ENCODE data around the gene STEAP1B. TPM values are rescaled to one million over a fixed set of nuclear protein-coding genes. Genes with fewer than 3 reads are reported as not detected.
"Not testable (repeated sequence)": the region's sequence is repeated elsewhere in the genome, so short reads cannot be mapped to it uniquely, and the experiment has no call there.

STEAP1B gene
- total and polyA plus RNA-seq, 2 experiments from 2014 or later, result 0.16 TPM; not detected in 1

DNA sequence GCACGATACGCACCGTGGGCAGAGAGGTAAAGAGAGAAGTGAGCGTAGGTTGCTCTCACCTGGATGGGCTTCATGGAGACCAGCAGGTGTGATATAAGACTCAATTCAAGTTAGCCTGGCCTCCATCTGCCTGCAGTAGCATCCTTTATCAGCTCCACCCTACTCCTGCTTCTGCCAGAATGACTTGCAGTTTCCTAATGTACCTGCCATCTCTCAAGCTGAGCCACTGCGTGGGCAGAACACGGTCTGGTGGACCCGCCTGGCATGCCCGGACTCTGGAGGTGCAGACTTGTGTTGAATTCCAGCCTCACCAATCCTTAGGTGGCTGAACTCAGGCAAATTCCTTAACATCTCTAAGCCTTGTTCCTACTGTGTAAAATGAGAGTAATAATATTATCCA lies 64.3 kb downstream of the STEAP1B start:
- H3K9me3 ChIP-seq (ENCODE audit: low read depth), result no peaks in the 10 kb centered on the region
- H3K4me1 ChIP-seq (ENCODE audit: insufficient read depth), result peaks cover 5% of the 10 kb centered on the region
- no peaks in the 10 kb centered on the region for H4K20me1 ChIP-seq (ENCODE audit: insufficient read depth, poor library complexity, severe bottlenecking)
- no peak overlapping the region for H2AFZ ChIP-seq
- no peak overlapping the region for H3K4me3 ChIP-seq
- no peaks in the 10 kb centered on the region for H3K36me3 ChIP-seq (replicated peaks; ENCODE audit: insufficient read depth, low read depth)
- TF ChIP-seq, protein P1, sequence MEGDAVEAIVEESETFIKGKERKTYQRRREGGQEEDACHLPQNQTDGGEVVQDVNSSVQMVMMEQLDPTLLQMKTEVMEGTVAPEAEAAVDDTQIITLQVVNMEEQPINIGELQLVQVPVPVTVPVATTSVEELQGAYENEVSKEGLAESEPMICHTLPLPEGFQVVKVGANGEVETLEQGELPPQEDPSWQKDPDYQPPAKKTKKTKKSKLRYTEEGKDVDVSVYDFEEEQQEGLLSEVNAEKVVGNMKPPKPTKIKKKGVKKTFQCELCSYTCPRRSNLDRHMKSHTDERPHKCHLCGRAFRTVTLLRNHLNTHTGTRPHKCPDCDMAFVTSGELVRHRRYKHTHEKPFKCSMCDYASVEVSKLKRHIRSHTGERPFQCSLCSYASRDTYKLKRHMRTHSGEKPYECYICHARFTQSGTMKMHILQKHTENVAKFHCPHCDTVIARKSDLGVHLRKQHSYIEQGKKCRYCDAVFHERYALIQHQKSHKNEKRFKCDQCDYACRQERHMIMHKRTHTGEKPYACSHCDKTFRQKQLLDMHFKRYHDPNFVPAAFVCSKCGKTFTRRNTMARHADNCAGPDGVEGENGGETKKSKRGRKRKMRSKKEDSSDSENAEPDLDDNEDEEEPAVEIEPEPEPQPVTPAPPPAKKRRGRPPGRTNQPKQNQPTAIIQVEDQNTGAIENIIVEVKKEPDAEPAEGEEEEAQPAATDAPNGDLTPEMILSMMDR (IDR thresholded peaks at IDR 0.05; ENCODE audit: poor library complexity), result no peak
- TF ChIP-seq EZH2phosphoT487 (IDR thresholded peaks at IDR 0.05; ENCODE audit: low read depth, severe bottlenecking, unreplicated experiment) (no peak), EZH2 (IDR thresholded peaks at IDR 0.05; ENCODE audit: borderline replicate concordance) (no peak)
- DNase-seq (ENCODE audit: low spot score), result no peak
- 96% methylated on average over 8 of the region's 8 CpGs for WGBS (ENCODE audit: low lambda C conversion rate, missing lambda C conversion rate)
- no peaks in the 10 kb centered on the region for H3K79me2 ChIP-seq
- no peak overlapping the region for H3K27ac ChIP-seq
- no peaks in the 10 kb centered on the region for H3K27me3 ChIP-seq
- H3K4me2 ChIP-seq, result no peak overlapping the region
- H3K9me2 ChIP-seq (replicated peaks; ENCODE audit: insufficient read depth), result no peaks in the 10 kb centered on the region

DNA sequence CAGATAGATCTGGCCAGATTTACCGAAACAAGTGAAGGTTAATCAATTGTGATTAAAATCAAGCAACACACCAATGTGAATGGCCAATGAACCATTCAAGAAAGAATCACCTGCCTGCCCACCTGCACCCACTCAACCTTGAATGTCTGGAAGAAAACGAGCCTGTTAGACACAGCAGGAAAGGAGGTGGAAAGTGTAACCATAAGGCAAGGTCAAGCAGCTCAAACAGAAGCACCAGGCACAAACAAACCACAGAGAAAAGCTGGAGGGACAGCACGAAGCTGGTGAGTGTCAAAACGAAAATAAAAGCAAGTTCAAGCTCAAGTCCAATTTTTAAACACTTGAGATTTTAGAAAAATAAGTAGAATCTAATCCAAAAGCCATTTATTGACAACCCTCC lies 64.9 kb downstream of the STEAP1B start:
- TF ChIP-seq EZH2phosphoT487 (IDR thresholded peaks at IDR 0.05; ENCODE audit: low read depth, severe bottlenecking, unreplicated experiment), result no peak
- no peak for TF ChIP-seq EZH2 (IDR thresholded peaks at IDR 0.05; ENCODE audit: borderline replicate concordance)
- TF ChIP-seq, protein P1 (IDR thresholded peaks at IDR 0.05; ENCODE audit: poor library complexity), result no peak
- no peak overlapping the region for H2AFZ ChIP-seq
- H3K9me2 ChIP-seq (replicated peaks; ENCODE audit: insufficient read depth), result no peaks in the 10 kb centered on the region
- H3K4me3 ChIP-seq, result no peak overlapping the region
- H3K9me3 ChIP-seq (ENCODE audit: low read depth), result no peaks in the 10 kb centered on the region
- no peaks in the 10 kb centered on the region for H4K20me1 ChIP-seq (ENCODE audit: insufficient read depth, poor library complexity, severe bottlenecking)
- no peaks in the 10 kb centered on the region for H3K27me3 ChIP-seq
- DNase-seq (ENCODE audit: low spot score), result no peak
- peaks cover 5% of the 10 kb centered on the region for H3K4me1 ChIP-seq (ENCODE audit: insufficient read depth)
- no peaks in the 10 kb centered on the region for H3K36me3 ChIP-seq (replicated peaks; ENCODE audit: insufficient read depth, low read depth)
- H3K79me2 ChIP-seq, result no peaks in the 10 kb centered on the region
- WGBS (ENCODE audit: low lambda C conversion rate, missing lambda C conversion rate), result 77% methylated on average over 4 of the region's 4 CpGs
- H3K27ac ChIP-seq, result no peak overlapping the region
- no peak overlapping the region for H3K4me2 ChIP-seq

DNA sequence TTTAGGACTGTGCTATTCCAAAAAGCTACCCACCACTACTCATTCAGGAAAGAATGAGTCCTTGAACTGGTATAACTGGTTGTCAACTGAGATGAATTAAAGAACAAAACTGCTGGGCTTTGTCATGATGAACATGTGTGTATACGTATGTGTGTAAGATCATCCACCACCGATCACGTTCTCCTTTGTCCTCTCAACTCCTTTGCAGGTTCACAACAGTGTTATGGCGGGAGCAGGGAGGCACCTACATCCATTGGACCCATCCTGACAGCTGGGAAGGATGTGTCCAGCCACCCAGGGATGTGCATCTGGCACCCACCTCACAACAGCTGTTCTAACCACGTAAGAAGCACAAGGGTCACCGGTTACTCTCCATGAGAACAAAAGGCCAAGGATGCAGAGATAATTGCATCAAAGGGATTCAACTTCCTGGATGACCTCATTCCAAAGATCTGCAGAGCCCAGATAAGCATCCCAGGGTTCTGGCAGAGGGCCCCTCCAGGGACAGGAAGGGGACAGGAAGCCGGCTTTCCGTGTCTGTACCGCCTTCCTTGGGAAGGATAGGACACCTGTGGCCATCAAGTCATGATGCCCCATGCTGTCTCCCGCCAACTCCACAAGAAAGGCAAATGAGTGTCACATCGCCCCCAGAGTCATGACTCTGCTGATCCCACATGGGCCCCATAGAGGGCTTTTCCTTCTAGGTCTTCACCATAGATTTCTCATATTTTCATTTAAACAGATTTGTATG lies 66.1 kb downstream of the STEAP1B start:
- Histone ChIP-seq H3K4me2 (no peak overlapping the region), H3K36me3 (replicated peaks; ENCODE audit: insufficient read depth, low read depth) (no peaks in the 10 kb centered on the region), H3K4me1 (ENCODE audit: insufficient read depth) (peaks cover 5% of the 10 kb centered on the region), H2AFZ (no peak overlapping the region), H3K9me3 (ENCODE audit: low read depth) (no peaks in the 10 kb centered on the region), H3K9me2 (replicated peaks; ENCODE audit: insufficient read depth) (no peaks in the 10 kb centered on the region), H3K27ac (peak overlapping the region; percentile 78), H3K79me2 (no peaks in the 10 kb centered on the region), H4K20me1 (ENCODE audit: insufficient read depth, poor library complexity, severe bottlenecking) (no peaks in the 10 kb centered on the region), H3K4me3 (no peak overlapping the region), H3K27me3 (no peaks in the 10 kb centered on the region)
- 65% methylated on average over 11 of the region's 11 CpGs for WGBS (ENCODE audit: low lambda C conversion rate, missing lambda C conversion rate)
- no peak for DNase-seq (ENCODE audit: low spot score)
- TF ChIP-seq, protein P1 (IDR thresholded peaks at IDR 0.05; ENCODE audit: poor library complexity), result no peak
- no peak for TF ChIP-seq EZH2phosphoT487 (IDR thresholded peaks at IDR 0.05; ENCODE audit: low read depth, severe bottlenecking, unreplicated experiment)
- no peak for TF ChIP-seq EZH2 (IDR thresholded peaks at IDR 0.05; ENCODE audit: borderline replicate concordance)

DNA sequence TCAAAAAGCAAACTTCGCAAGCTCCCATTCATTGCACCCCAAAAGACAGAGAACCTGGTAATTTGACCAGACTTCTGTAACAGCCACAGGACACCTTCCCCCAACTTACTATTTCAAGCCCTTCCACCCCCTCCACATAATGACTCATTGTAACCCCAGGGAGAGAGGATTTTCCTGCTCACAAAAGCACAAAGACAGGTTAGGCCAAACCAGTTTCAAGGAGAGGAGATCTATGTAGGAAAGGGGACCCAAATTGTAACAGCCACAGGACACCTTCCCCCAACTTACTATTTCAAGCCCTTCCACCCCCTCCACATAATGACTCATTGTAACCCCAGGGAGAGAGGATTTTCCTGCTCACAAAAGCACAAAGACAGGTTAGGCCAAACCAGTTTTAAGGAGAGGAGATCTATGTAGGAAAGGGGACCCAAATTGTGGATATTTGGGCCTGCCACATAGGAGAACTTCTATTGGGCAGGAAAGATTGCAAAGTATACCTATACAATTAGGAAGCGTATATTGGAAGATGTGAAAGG lies 66.8 kb downstream of the STEAP1B start:
- not testable (repeated sequence) for H4K20me1 ChIP-seq (ENCODE audit: insufficient read depth, poor library complexity, severe bottlenecking); H3K4me2 ChIP-seq; DNase-seq (ENCODE audit: low spot score); H3K9me2 ChIP-seq (replicated peaks; ENCODE audit: insufficient read depth); H3K36me3 ChIP-seq (replicated peaks; ENCODE audit: insufficient read depth, low read depth); H2AFZ ChIP-seq; H3K9me3 ChIP-seq (ENCODE audit: low read depth); H3K79me2 ChIP-seq; H3K4me1 ChIP-seq (ENCODE audit: insufficient read depth); H3K27me3 ChIP-seq; H3K4me3 ChIP-seq
- peak overlapping the region; percentile 78 for H3K27ac ChIP-seq
- 100% methylated on average over 2 of the region's 2 CpGs for WGBS (ENCODE audit: low lambda C conversion rate, missing lambda C conversion rate)

Measured in hepatocyte (in vitro differentiated cells).